Mesendoderm (in vitro differentiated cells): ENCODE data around the gene C1QTNF9.

Source experiments
- DNase-seq: peaks from one replicate; pipeline ENCODE4 v3.0.0; 2013
- H2AK5ac ChIP-seq: 2 replicates; pipeline ENCODE4 v1.6.1; 2013; ENCODE audit warnings: low read length, inconsistent platforms
- H2BK120ac ChIP-seq: 2 replicates; pipeline ENCODE4 v1.6.1; 2013; ENCODE audit warnings: low read depth, mild to moderate bottlenecking, low read length, moderate library complexity, mixed read lengths
- H2BK15ac ChIP-seq: replicated peaks from 2 replicates; pipeline ENCODE4 v1.6.1; 2013; ENCODE audit warnings: low read depth, mild to moderate bottlenecking, moderate library complexity
- H2BK5ac ChIP-seq: 2 replicates; pipeline ENCODE4 v1.6.1; 2013; ENCODE audit warnings: low read length, inconsistent platforms
- H3K18ac ChIP-seq: 2 replicates; pipeline ENCODE4 v1.6.1; 2013; ENCODE audit warnings: mild to moderate bottlenecking, low read length, mixed read lengths
- H3K23ac ChIP-seq: one replicate; pipeline ENCODE4 v1.6.1; 2013; ENCODE audit warnings: low read length
- H3K27ac ChIP-seq: 2 replicates; pipeline ENCODE4 v1.5.1; 2013; ENCODE audit warnings: low read depth, mild to moderate bottlenecking, inconsistent platforms, low read length, moderate library complexity
- H3K27me3 ChIP-seq: 2 replicates; pipeline ENCODE4 v1.6.1; 2013; ENCODE audit warnings: low read length, control low read depth, mild to moderate bottlenecking, inconsistent platforms; ENCODE audit not compliant: insufficient read depth, poor library complexity
- H3K36me3 ChIP-seq: 2 replicates; pipeline ENCODE4 v1.6.1; 2013; ENCODE audit warnings: low read length, inconsistent platforms; ENCODE audit not compliant: control insufficient read depth, insufficient read depth
- H3K4ac ChIP-seq: one replicate; pipeline ENCODE4 v1.6.1; 2013; ENCODE audit warnings: low read depth, mild to moderate bottlenecking, low read length, moderate library complexity
- H3K4me1 ChIP-seq: 2 replicates; pipeline ENCODE4 v1.6.1; 2013; ENCODE audit warnings: low read depth, low read length, inconsistent platforms; ENCODE audit not compliant: control insufficient read depth
- H3K4me2 ChIP-seq: 2 replicates; pipeline ENCODE4 v1.6.1; 2013; ENCODE audit warnings: low read length
- H3K4me3 ChIP-seq: 2 replicates; pipeline ENCODE4 v1.5.1; 2013; ENCODE audit warnings: mild to moderate bottlenecking, low read length
- H3K56ac ChIP-seq: one replicate; pipeline ENCODE4 v1.6.1; 2013; ENCODE audit warnings: low read length
- H3K79me1 ChIP-seq: 2 replicates; pipeline ENCODE4 v1.6.1; 2013; ENCODE audit warnings: low read length, inconsistent platforms
- H3K79me2 ChIP-seq: 2 replicates; pipeline ENCODE4 v1.6.1; 2013; ENCODE audit warnings: mild to moderate bottlenecking, low read length; ENCODE audit not compliant: control insufficient read depth, insufficient read depth
- H3K9ac ChIP-seq: 2 replicates; pipeline ENCODE4 v1.6.1; 2013; ENCODE audit warnings: low read length, inconsistent platforms
- H4K5ac ChIP-seq: one replicate; pipeline ENCODE4 v1.6.1; 2013; ENCODE audit warnings: low read length
- H4K8ac ChIP-seq: one replicate; pipeline ENCODE4 v1.6.1; 2013; ENCODE audit warnings: low read depth, mild to moderate bottlenecking, control low read depth, low read length, moderate library complexity
- WGBS: extraction: QIAGEN DNeasy Blood & Tissue Kit; methylation state at CpG from one replicate; pipeline ENCODE4 v1.1.7; 2013; ENCODE audit warnings: low lambda C conversion rate, missing lambda C conversion rate; ENCODE audit not compliant: insufficient coverage; ENCODE audit errors: extremely low coverage; 5-methylcytosine and 5-hydroxymethylcytosine counted together

The C1QTNF9 gene

DNA sequence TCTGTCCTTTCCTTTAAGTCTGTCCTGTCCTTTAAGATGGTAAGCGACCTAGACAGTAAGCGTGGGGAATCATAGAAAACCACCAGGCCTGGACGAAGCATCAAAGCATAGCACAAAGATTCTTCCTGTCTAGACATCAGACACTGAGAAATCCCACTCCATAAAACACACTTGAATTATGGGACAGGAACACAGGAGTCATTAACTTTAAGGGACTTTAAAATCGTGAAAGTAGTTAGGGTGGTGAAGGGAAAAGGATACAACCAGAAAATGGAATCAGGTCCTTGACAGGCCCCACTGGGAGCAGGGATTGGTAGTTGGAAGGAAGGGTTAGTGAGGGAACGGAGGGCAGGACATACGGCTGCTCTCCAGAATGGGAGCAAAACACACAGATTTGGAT, 31.6 kb upstream of the C1QTNF9 start:
- H4K8ac ChIP-seq = no peak overlapping the region
- no peak overlapping the region for H3K4me2 ChIP-seq
- no peak overlapping the region for H2BK5ac ChIP-seq
- H3K4ac ChIP-seq = no peak overlapping the region
- no peak overlapping the region for H3K56ac ChIP-seq
- no peak overlapping the region for H3K18ac ChIP-seq
- DNase-seq = no peak
- no peaks in the 10 kb centered on the region for H3K27me3 ChIP-seq
- H2BK120ac ChIP-seq = no peak overlapping the region
- no peak overlapping the region for H2AK5ac ChIP-seq
- no CpG with 5 or more reads among the region's 6 CpGs for WGBS
- H3K27ac ChIP-seq = no peak overlapping the region
- H3K4me3 ChIP-seq = no peak overlapping the region
- peaks cover 5% of the 10 kb centered on the region for H3K4me1 ChIP-seq
- no peak overlapping the region for H4K5ac ChIP-seq
- H3K79me1 ChIP-seq = no peaks in the 10 kb centered on the region
- H2BK15ac ChIP-seq = no peak overlapping the region
- H3K36me3 ChIP-seq = no peaks in the 10 kb centered on the region
- H3K9ac ChIP-seq = no peak overlapping the region
- no peak overlapping the region for H3K23ac ChIP-seq
- H3K79me2 ChIP-seq = no peaks in the 10 kb centered on the region

- no peak for DNase-seq
- Histone ChIP-seq H3K56ac (no peak overlapping the region), H3K79me2 (no peaks in the 10 kb centered on the region), H3K4me3 (no peak overlapping the region), H4K8ac (no peak overlapping the region), H3K23ac (no peak overlapping the region), H4K5ac (no peak overlapping the region), H3K79me1 (no peaks in the 10 kb centered on the region), H3K4me2 (no peak overlapping the region), H2BK5ac (no peak overlapping the region), H3K4me1 (peaks cover 5% of the 10 kb centered on the region), H3K9ac (no peak overlapping the region), H3K27ac (no peak overlapping the region), H3K4ac (no peak overlapping the region), H2AK5ac (no peak overlapping the region), H2BK15ac (no peak overlapping the region), H3K18ac (no peak overlapping the region), H3K36me3 (no peaks in the 10 kb centered on the region), H2BK120ac (no peak overlapping the region), H3K27me3 (no peaks in the 10 kb centered on the region)
- WGBS = no CpG with 5 or more reads among the region's 8 CpGs
These were observed 29.9 kb upstream of the C1QTNF9 start for GRCh38 chr13:24279327-24280110.

DNA sequence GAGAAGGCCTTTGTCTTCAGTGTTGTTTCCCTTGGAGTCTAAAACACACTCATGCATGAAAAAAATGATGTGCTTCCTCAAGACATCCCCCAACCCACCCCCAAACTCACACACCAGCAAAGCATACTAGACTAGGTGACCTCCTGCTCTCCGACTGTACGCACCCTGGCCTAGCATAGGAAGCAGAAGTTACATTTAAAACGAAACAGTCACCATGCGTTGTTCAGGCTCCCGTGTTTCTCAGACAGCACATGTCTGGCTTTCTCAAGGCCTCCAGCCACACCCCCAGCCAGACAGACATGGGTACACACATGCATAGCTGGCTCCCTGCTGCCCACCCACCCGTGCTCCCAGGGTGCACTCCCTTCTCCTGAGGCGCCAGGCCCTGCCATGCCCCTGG, 28.7 kb upstream of the C1QTNF9 start:
- no CpG with 5 or more reads among the region's 7 CpGs for WGBS
- Histone ChIP-seq H3K27me3 (no peaks in the 10 kb centered on the region), H3K4ac (no peak overlapping the region), H2BK120ac (no peak overlapping the region), H3K9ac (no peak overlapping the region), H3K23ac (no peak overlapping the region), H2AK5ac (no peak overlapping the region), H3K18ac (no peak overlapping the region), H4K5ac (no peak overlapping the region), H4K8ac (no peak overlapping the region), H3K56ac (no peak overlapping the region), H2BK5ac (no peak overlapping the region), H3K36me3 (no peaks in the 10 kb centered on the region), H3K79me2 (no peaks in the 10 kb centered on the region), H2BK15ac (no peak overlapping the region), H3K27ac (no peak overlapping the region), H3K4me2 (no peak overlapping the region), H3K4me3 (no peak overlapping the region), H3K4me1 (no peaks in the 10 kb centered on the region), H3K79me1 (no peaks in the 10 kb centered on the region)
- DNase-seq = no peak

DNA sequence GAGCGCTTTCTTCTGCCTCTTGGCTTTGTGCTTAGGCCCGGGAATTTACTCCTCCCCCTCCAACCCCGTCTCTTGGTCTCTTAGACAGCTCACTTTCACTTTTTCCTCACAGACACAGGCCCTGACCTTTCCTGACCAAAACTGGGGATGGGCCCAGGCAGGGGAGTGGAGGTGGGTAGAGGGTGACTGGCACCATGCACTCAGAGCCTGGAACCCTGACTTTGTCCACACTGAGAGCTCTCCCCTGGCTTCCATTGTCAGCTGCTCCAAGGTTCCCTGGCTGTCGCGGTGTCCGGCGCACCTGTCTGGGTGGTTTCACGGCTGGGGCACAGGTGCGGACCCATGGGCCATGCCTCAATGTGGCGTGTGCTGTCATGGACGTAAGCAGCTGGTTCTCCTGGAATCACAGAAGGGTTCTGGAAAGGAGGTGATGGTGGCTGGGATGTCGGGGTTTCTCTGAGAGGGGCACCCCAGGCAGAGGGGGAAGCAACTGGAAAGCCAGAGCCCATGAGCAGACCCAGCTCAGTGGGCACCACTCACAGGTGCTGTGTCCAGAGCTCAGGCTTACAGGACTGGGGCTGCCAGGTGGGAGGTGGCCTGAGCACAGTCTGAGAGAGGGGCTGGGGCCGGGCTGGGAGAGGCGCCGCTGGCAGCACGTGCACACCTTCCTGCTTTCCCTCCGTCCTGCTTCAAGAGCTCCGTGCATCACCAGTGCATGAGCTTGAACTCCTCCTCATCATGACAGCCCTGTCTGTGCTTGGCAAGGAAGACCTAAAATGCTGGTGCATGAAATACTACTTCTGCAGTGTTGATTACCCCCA, 28.0 kb upstream of the C1QTNF9 start:
- no peak overlapping the region for H3K27ac ChIP-seq

DNA sequence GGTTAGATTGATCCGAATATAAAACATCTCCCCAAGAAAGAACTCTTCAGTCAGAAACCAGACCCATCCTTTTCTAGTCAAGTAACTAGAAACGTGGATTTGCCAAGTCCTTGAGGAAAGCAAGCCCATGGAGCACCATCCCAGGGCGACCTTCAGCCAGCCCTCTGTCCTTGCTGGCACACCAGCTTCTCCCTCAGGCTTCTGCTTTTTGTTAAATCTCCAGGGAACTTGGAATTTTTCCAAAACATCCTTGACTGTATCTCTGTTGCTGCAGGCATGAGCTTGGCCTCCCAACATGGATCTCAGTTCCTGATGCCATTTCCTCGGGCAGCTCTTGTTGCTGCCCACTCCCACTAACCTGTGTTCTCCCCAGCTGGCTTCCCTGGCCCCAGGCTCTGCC, 27.1 kb upstream of the C1QTNF9 start:
- Histone ChIP-seq H2BK15ac (no peak overlapping the region), H3K4ac (no peak overlapping the region), H3K4me3 (no peak overlapping the region), H3K27ac (no peak overlapping the region), H3K23ac (no peak overlapping the region), H3K18ac (no peak overlapping the region), H4K5ac (no peak overlapping the region), H3K27me3 (no peaks in the 10 kb centered on the region), H2BK120ac (no peak overlapping the region), H2BK5ac (no peak overlapping the region), H3K4me2 (no peak overlapping the region), H4K8ac (no peak overlapping the region), H3K56ac (no peak overlapping the region), H3K36me3 (no peaks in the 10 kb centered on the region), H3K4me1 (no peaks in the 10 kb centered on the region), H2AK5ac (no peak overlapping the region), H3K9ac (no peak overlapping the region), H3K79me1 (no peaks in the 10 kb centered on the region), H3K79me2 (no peaks in the 10 kb centered on the region)
- no peak for DNase-seq
- no CpG with 5 or more reads among the region's 4 CpGs for WGBS

More for the DNA sequence above, 28.0 kb upstream of the C1QTNF9 start:
- H3K9ac ChIP-seq = no peak overlapping the region
- no peak overlapping the region for H2BK15ac ChIP-seq
- H3K23ac ChIP-seq = no peak overlapping the region
- no peak overlapping the region for H4K8ac ChIP-seq
- no peak for DNase-seq
- WGBS = no CpG with 5 or more reads among the region's 18 CpGs
- H3K4ac ChIP-seq = no peak overlapping the region
- no peak overlapping the region for H2BK120ac ChIP-seq
- no peak overlapping the region for H2AK5ac ChIP-seq
- no peaks in the 10 kb centered on the region for H3K36me3 ChIP-seq
- no peak overlapping the region for H4K5ac ChIP-seq
- H3K4me3 ChIP-seq = no peak overlapping the region
- H3K79me1 ChIP-seq = no peaks in the 10 kb centered on the region
- no peaks in the 10 kb centered on the region for H3K79me2 ChIP-seq
- no peaks in the 10 kb centered on the region for H3K4me1 ChIP-seq
- H3K56ac ChIP-seq = no peak overlapping the region
- no peaks in the 10 kb centered on the region for H3K27me3 ChIP-seq
- no peak overlapping the region for H3K4me2 ChIP-seq
- H3K18ac ChIP-seq = no peak overlapping the region
- no peak overlapping the region for H2BK5ac ChIP-seq
